HG03565 (cell line): ENCODE results near the gene OR1J2.

ENCODE experiments used
- ATAC-seq: cut with Tn5 transposase; IDR thresholded peaks from one replicate; pipeline ENCODE4 v1.9.1; 2021; ENCODE audit warnings: mild to moderate bottlenecking, moderate library complexity; ENCODE audit not compliant: unreplicated experiment

Gene OR1J2

DNA sequence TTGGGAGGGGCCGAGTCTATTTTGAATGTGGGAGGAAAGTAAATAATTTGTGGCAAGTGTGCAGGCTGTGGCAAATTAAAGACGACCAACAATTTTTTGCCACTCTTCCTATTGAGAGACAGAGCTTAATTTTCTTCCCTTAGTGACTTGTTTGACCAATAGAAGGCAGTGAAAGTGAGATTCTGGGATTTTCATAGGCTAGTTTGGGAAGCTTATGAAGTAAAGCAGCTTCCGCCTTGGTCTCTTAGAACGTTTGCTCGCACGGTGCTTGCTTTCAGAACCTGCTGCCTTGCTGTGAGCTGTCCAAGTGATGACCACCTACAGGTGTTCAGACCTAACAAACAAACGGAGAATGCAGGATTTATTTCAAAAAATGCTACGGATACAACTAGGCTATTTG, 35.6 kb downstream of the OR1J2 start:
- no peak for ATAC-seq

DNA sequence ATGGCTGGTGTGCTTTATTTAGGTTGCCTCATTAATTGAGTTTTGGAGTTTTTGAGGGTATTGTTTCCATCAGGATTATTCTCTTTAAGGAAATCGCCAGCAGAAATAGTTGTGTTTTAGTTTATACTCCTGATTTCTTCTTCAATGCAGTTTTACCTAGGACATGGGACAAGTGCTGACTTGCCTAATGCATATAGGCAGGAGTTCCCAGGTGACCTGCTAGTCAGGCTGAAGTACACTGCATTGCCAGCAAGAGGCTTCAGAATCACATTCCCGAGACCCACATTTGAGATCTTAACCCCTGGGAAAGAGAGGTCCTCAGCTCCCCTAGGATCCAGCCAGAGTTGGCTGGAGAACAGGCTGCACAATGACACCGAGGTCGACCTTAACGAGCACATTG, 40.8 kb downstream of the OR1J2 start:
- ATAC-seq: no peak

DNA sequence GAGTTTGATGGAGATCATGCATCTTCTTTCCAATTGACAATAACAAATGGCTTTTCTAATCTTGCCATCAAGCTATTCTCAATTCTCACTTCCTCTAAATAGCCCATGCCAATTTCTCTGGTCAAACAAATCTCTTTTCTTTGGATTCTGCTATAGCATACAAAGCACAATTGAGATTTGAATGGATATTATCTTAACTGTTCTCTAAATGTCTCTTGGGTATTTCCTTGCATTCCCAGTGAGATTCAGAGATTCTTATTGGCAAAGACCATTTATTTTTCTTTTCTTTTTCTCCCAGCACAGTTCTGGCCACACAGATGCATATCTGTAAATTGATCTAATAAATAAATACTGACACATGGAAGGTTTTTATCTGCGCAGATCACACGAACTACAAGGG, 42.2 kb downstream of the OR1J2 start, which contains the start of gene OR1N2:
Gene OR1N2, plus strand, starts transcription at position 301 of the 400 bp plus-strand sequence. CDS start 100 bp downstream, outside the sequence.
- ATAC-seq: no peak
